ENCODE measurements around the gene ENTPD6.

GRCh38 chr20:25251019-25251418 is 55.5 kb downstream of the ENTPD6 start:
- TF ChIP-seq POLR2A (IDR thresholded peaks at IDR 0.05; ENCODE audit: low read depth, low read length), result no peak
- TF ChIP-seq POLR2AphosphoS5 (IDR thresholded peaks at IDR 0.05; ENCODE audit: low read depth, low read length), result no peak
